COR-L47 (cell line): ENCODE data around the gene ITGA8.
"Not testable (repeated sequence)": the region's sequence is repeated elsewhere in the genome, so short reads cannot be mapped to it uniquely, and the experiment has no call there.

Experiments
- DNase-seq: peaks from one replicate; lab custom pipeline; 2025; lab: John Stamatoyannopoulos, UW

Gene ITGA8

GRCh38 chr10:15609246-15609645, 110.5 kb downstream of the ITGA8 start:
- DNase-seq, result no peak

DNA sequence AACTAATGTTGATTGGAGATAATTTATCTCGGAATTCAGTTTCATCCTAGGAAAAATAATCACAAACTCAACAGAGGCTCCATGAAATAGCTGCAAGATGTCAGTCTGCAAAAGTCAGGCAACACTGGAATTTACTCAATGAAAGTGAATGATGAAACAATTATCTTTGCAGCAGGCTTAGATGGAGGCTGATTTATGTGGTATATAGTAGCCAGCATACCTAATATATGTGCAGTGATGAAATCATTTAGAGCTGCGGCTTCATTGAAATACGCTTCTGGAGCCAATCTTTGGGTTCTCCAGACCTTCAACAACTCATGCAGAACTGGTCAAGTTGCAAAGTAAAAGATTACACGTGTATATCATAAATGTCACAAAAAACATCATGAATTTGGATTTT, 113.3 kb downstream of the ITGA8 start:
- no peak for DNase-seq

DNA sequence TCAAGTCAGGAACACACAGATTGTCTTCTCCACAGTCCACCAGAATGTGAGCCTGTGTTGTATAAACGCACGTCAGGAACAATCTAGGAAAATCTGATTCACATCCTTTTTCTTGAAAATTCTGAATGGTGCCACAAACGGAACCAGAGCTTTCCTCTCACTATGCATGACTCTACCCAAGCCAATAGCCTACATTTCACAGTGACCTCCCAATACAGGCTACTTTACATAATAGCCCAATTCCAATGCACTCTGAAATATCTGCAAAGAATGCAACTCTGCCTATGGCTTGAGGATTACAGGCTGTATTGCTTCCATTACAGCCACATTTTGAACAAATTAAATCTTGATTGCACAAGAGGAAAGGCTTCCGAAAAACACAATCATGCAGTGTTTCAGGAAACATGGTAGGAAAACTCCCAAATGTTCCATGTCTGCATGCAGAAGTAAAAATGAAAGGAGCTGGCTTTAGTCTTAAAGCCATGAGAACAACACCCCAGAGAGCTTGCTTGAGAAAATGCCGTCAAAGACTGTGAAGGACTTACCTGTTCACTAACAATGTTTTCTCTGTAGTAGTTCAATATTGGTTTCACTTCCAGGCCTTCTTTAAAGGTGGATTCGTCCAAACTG, 113.9 kb downstream of the ITGA8 start:
- no peak for DNase-seq

- DNase-seq, result no peak
These were observed 116.2 kb downstream of the ITGA8 start for GRCh38 chr10:15603446-15604011.

GRCh38 chr10:15601819-15602218, 117.9 kb downstream of the ITGA8 start:
- DNase-seq, result no peak

GRCh38 chr10:15595260-15595659, 124.5 kb downstream of the ITGA8 start:
- no peak for DNase-seq

DNA sequence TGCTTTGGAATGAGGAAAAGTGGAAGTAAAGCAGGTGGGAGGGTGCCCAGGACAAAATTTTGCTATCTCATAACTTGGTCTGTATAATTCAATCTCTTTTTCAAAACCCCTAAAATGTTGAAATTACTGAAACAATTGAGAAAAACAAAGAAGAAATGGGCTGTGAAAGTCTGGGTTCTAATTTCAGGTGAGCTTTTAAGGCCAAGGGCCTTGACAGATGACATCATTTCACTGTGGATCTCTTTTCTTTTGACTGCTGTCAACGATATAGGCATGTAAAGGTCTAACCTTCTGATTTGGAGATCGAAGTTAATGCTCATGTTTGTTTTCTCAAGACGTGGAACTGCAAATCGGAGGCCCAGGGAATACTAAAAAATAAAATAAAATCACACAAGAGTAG, 127.8 kb downstream of the ITGA8 start:
- no peak for DNase-seq

DNA sequence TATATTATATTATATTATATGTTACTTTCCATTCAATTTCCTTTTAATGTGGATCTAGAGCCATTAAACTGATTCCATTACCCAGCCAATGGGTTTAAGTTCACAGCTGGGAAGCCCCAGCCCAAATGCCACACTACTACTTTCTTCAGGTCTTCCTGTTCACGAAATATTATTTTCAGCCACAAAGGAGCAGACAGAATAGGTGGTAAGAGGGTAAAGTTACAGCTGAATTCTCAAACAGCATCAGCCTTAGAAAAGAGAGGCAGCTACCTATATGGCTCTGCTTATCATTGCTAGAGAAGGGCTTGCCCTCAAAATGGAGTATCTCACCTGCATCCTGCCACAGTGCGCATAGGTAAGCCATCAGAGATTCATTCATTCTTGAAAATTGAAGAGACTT, 128.3 kb downstream of the ITGA8 start:
- no peak for DNase-seq

- no peak for DNase-seq
These were observed 130.8 kb downstream of the ITGA8 start for GRCh38 chr10:15588635-15589508.

- DNase-seq, result no peak
These were observed 131.6 kb downstream of the ITGA8 start for GRCh38 chr10:15588151-15588550.

DNA sequence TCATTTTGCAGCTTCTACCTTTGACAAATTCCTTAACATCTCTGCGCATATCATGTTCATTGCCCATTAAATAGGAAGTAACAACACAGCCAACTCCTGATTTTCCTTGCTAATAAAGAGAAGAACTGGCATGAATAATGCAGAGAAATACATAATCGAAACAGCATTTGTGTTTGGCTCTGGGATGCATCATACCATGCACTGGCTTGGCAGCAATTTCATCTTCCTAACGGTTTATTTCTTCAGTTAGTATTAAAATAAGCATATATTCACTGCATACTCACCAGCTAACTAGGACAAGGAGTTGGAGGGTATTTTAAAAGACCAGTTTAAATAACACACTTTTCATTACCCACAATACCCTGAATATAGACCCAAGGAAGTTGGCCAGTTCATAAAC, 132.5 kb downstream of the ITGA8 start:
- no peak for DNase-seq

GRCh38 chr10:15585303-15585715, 134.4 kb downstream of the ITGA8 start:
- DNase-seq, result no peak

GRCh38 chr10:15582972-15583371, 136.8 kb downstream of the ITGA8 start:
- DNase-seq, result not testable (repeated sequence)

DNA sequence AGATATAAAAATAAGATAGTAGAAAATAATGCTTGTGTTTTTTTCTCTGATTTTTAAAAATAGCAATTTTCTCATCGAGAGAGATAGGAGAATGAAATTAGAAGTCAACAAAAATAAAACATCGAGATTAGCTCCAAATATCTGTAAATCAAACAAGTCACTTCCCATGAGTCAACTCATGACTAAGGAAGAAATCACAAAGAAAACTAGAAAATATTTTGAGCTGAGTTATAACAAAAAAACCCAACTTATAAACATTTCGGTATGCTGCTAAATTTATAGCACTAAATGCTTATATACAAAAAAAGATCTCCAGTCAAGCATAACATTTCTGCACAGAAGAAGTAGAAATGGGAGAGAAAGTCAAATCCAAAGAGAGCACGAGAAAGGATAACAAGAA, 140.1 kb downstream of the ITGA8 start:
- no peak for DNase-seq

GRCh38 chr10:15572531-15573045, 147.1 kb downstream of the ITGA8 start:
- no peak for DNase-seq

- no peak for DNase-seq
These were observed 148.1 kb downstream of the ITGA8 start for GRCh38 chr10:15571575-15571974.

DNA sequence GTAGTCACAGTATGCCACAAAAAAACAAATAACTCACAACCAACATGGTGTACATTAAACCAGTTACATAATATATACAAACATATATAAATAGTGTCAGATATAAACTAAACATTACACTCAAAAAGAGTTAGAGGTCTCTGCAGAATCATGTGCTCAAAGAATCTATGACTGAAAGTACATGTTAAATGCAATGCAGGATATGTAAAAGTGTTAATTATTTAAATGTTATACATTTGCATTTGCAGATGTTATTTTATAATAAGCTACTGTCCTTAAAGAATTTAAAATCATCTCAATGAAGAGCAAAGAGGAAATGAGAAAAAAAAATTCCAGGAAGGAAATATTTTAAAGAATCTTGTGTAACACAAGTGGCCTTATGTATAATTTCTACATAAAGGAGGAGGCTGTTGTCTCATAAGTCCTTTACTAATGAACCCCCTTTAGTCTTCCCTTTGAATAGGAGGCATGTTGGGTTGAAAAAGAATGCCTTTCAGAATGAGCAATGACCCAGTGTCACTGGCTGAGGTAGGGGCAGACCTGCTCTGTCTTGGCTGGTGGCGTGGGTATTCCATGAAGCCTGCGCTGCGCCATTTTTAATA, 148.9 kb downstream of the ITGA8 start:
- no peak for DNase-seq

DNA sequence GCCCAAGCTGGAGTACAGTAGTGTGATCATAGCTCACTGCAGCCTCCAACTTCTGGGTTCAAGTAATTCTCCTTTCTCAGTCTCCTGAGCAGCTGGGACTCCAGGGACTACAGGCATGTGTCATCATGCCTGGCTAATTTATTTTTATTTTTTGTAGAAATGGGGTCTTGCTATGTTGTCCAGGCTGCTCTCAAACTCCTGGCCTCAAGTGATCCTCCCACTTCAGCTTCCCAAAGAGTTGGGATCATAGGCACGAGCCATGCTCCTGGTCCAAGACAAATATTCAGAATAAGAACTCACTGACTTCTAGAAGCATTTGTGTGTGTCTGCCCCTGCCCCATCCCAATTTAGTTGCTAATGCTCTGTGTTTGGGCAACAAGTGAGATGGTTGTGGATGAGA, 151.8 kb downstream of the ITGA8 start:
- DNase-seq, result no peak

GRCh38 chr10:15563246-15563645, 156.5 kb downstream of the ITGA8 start:
- no peak for DNase-seq

DNA sequence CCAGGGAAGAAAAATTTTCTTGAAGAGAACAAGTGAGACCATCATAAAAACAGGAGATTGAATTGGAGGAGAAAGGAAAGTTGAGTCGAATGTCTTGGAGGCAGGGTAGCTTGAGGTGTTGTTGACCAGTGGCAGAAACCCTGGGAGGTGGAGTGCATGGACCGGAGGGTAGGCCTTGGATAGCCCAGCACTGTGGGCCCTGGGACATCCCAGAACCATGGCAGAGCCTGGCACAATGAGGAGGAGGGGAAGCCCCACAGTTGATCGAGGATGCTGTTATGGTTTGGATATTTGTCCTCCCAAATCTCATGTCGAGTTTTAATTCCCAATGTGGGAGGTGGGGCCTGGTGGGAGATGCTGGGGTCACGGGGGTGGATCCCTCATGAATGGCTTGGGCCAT, 157.1 kb downstream of the ITGA8 start:
- no peak for DNase-seq

- no peak for DNase-seq
These were observed 157.6 kb downstream of the ITGA8 start for GRCh38 chr10:15562116-15562515.

DNA sequence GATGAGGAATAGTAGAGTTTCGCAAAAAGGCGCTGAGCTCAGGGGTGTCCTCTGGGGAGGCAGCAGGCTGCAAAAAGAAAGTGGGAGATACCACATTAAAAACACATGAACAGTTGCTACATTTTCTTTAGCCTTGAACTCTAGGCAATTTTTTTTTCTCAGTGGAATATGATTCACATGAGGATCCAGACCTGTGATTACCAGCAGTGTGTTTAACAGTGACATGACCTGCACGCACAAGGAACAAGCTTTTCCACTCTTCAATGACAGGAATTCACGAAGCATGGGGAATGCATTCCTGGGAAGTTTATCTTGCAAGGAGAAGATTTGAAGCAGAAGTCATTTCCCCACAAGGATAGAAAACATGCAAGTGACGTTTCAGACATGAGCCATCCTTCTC, 161.6 kb downstream of the ITGA8 start:
- DNase-seq, result no peak

DNA sequence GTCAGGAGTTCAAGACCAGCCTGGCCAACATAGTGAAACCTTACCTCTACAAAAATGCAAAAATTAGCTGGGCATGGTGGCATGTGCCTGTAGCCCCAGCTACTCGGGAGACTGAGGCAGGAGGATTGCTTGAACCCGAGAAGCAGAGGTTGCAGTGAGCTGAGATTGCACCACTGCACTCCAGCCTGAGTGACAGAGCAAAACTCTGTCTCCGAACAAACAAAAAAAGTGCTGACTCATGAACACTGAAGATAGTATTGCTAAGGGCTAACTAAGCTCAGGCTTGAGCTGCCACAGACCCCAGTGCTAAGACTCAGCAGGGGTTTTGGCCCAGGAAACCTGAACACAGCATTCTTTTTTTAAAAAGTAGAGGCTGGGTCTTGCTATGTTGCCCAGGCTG, 162.6 kb downstream of the ITGA8 start:
- DNase-seq, result not testable (repeated sequence)
